ENCODE measurements around the gene GBE1.

GBE1 gene

GRCh38 chr3:81726132-81726531 is 35.3 kb downstream of the GBE1 start:
- Histone ChIP-seq H3K4me1 (ENCODE audit: insufficient read depth, low read length, poor library complexity, severe bottlenecking) (peaks cover 35% of the 10 kb centered on the region), H3K27me3 (ENCODE audit: insufficient read depth, low read length, poor library complexity, severe bottlenecking) (no peaks in the 10 kb centered on the region), H3K9ac (ENCODE audit: low read depth, low read length, poor library complexity, severe bottlenecking) (no peak overlapping the region), H3K4me3 (ENCODE audit: low read length, poor library complexity, severe bottlenecking) (no peak overlapping the region), H3K9me2 (replicated peaks; ENCODE audit: low read depth, low read length) (no peaks in the 10 kb centered on the region), H3F3A (ENCODE audit: low read depth) (peaks cover 8% of the 10 kb centered on the region; the same call in 1 of the 2 replicates), H2AFZ (ENCODE audit: low read length) (no peak overlapping the region), H4K20me1 (ENCODE audit: insufficient read depth, low read length, poor library complexity, severe bottlenecking) (peaks cover 30% of the 10 kb centered on the region), H3K4me2 (ENCODE audit: low read depth, low read length, poor library complexity, severe bottlenecking) (peak overlapping the region; percentile 29), H3K36me3 (ENCODE audit: insufficient read depth, low read length) (no peaks in the 10 kb centered on the region; the same call in 1 of the 2 replicates), H3K9me3 (ENCODE audit: insufficient read depth, low read depth, low read length) (no peaks in the 10 kb centered on the region), H3K79me2 (ENCODE audit: insufficient read depth, low read length) (peaks cover 91% of the 10 kb centered on the region)
- no peak for TF ChIP-seq EZH2phosphoT487 (IDR thresholded peaks at IDR 0.05; ENCODE audit: borderline replicate concordance)
- TF ChIP-seq CTCF (conservative IDR thresholded peaks at IDR 0.05; ENCODE audit: low read length) = no peak

GRCh38 chr3:81723732-81724313 is 37.6 kb downstream of the GBE1 start:
- no peak for TF ChIP-seq CTCF (conservative IDR thresholded peaks at IDR 0.05; ENCODE audit: low read length)
- TF ChIP-seq EZH2phosphoT487 (IDR thresholded peaks at IDR 0.05; ENCODE audit: borderline replicate concordance) = no peak
- Histone ChIP-seq H3K4me1 (ENCODE audit: insufficient read depth, low read length, poor library complexity, severe bottlenecking) (peaks cover 29% of the 10 kb centered on the region), H3K9ac (ENCODE audit: low read depth, low read length, poor library complexity, severe bottlenecking) (no peak overlapping the region)

GRCh38 chr3:81718311-81718710 is 43.1 kb downstream of the GBE1 start:
- Histone ChIP-seq H4K20me1 (ENCODE audit: insufficient read depth, low read length, poor library complexity, severe bottlenecking) (peaks cover 9% of the 10 kb centered on the region), H3K4me1 (ENCODE audit: insufficient read depth, low read length, poor library complexity, severe bottlenecking) (peaks cover under 1% of the 10 kb centered on the region), H3K4me3 (ENCODE audit: low read length, poor library complexity, severe bottlenecking) (no peak overlapping the region), H3K36me3 (ENCODE audit: insufficient read depth, low read length) (peaks cover 9% of the 10 kb centered on the region; the same call in 1 of the 2 replicates), H3K27me3 (ENCODE audit: insufficient read depth, low read length, poor library complexity, severe bottlenecking) (no peaks in the 10 kb centered on the region), H3F3A (ENCODE audit: low read depth) (no peaks in the 10 kb centered on the region), H3K4me2 (ENCODE audit: low read depth, low read length, poor library complexity, severe bottlenecking) (no peak overlapping the region), H2AFZ (ENCODE audit: low read length) (no peak overlapping the region), H3K9me3 (ENCODE audit: insufficient read depth, low read depth, low read length) (no peaks in the 10 kb centered on the region), H3K9ac (ENCODE audit: low read depth, low read length, poor library complexity, severe bottlenecking) (no peak overlapping the region), H3K9me2 (replicated peaks; ENCODE audit: low read depth, low read length) (no peaks in the 10 kb centered on the region), H3K79me2 (ENCODE audit: insufficient read depth, low read length) (peaks cover 81% of the 10 kb centered on the region)
- TF ChIP-seq CTCF (conservative IDR thresholded peaks at IDR 0.05; ENCODE audit: low read length) = no peak
- TF ChIP-seq EZH2phosphoT487 (IDR thresholded peaks at IDR 0.05; ENCODE audit: borderline replicate concordance) = no peak

More at GRCh38 chr3:81723732-81724313, 37.6 kb downstream of the GBE1 start:
- no peak overlapping the region for H3K4me3 ChIP-seq (ENCODE audit: low read length, poor library complexity, severe bottlenecking)
- no peaks in the 10 kb centered on the region for H3K9me2 ChIP-seq (replicated peaks; ENCODE audit: low read depth, low read length)
- peaks cover 30% of the 10 kb centered on the region for H4K20me1 ChIP-seq (ENCODE audit: insufficient read depth, low read length, poor library complexity, severe bottlenecking)
- peaks cover 3% of the 10 kb centered on the region; the same call in 1 of the 2 replicates for H3K36me3 ChIP-seq (ENCODE audit: insufficient read depth, low read length)
- H3K4me2 ChIP-seq (ENCODE audit: low read depth, low read length, poor library complexity, severe bottlenecking) = peak overlapping the region; percentile 42
- H2AFZ ChIP-seq (ENCODE audit: low read length) = no peak overlapping the region; the same call in 1 of the 2 replicates
- no peaks in the 10 kb centered on the region for H3K27me3 ChIP-seq (ENCODE audit: insufficient read depth, low read length, poor library complexity, severe bottlenecking)
- H3F3A ChIP-seq (ENCODE audit: low read depth) = peaks cover 8% of the 10 kb centered on the region; the same call in 1 of the 2 replicates
- no peaks in the 10 kb centered on the region for H3K9me3 ChIP-seq (ENCODE audit: insufficient read depth, low read depth, low read length)
- H3K79me2 ChIP-seq (ENCODE audit: insufficient read depth, low read length) = peaks cover 86% of the 10 kb centered on the region

All from Loucy (cell line).